Measurements from ENCODE around the gene OGDH. TPM values are rescaled to one million over a fixed set of nuclear protein-coding genes. Genes with fewer than 3 reads are reported as not detected.

Gene OGDH
- total and polyA plus RNA-seq, 2 of the 13 experiments (the other 11 are each of a cell fraction or from before 2014, with no cell fraction given) = 17.4 to 25.4 TPM

GRCh38 chr7:44581879-44582603 lies 24.4 kb upstream of the OGDH start, which contains the start of gene TMED4 (continued):
- TF ChIP-seq, protein P1, sequence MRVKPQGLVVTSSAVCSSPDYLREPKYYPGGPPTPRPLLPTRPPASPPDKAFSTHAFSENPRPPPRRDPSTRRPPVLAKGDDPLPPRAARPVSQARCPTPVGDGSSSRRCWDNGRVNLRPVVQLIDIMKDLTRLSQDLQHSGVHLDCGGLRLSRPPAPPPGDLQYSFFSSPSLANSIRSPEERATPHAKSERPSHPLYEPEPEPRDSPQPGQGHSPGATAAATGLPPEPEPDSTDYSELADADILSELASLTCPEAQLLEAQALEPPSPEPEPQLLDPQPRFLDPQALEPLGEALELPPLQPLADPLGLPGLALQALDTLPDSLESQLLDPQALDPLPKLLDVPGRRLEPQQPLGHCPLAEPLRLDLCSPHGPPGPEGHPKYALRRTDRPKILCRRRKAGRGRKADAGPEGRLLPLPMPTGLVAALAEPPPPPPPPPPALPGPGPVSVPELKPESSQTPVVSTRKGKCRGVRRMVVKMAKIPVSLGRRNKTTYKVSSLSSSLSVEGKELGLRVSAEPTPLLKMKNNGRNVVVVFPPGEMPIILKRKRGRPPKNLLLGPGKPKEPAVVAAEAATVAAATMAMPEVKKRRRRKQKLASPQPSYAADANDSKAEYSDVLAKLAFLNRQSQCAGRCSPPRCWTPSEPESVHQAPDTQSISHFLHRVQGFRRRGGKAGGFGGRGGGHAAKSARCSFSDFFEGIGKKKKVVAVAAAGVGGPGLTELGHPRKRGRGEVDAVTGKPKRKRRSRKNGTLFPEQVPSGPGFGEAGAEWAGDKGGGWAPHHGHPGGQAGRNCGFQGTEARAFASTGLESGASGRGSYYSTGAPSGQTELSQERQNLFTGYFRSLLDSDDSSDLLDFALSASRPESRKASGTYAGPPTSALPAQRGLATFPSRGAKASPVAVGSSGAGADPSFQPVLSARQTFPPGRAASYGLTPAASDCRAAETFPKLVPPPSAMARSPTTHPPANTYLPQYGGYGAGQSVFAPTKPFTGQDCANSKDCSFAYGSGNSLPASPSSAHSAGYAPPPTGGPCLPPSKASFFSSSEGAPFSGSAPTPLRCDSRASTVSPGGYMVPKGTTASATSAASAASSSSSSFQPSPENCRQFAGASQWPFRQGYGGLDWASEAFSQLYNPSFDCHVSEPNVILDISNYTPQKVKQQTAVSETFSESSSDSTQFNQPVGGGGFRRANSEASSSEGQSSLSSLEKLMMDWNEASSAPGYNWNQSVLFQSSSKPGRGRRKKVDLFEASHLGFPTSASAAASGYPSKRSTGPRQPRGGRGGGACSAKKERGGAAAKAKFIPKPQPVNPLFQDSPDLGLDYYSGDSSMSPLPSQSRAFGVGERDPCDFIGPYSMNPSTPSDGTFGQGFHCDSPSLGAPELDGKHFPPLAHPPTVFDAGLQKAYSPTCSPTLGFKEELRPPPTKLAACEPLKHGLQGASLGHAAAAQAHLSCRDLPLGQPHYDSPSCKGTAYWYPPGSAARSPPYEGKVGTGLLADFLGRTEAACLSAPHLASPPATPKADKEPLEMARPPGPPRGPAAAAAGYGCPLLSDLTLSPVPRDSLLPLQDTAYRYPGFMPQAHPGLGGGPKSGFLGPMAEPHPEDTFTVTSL (CRISPR knock-in tag; IDR thresholded peaks at IDR 0.05; ENCODE audit: borderline replicate concordance) = no peak
- TF ChIP-seq KAT8 (CRISPR knock-in tag; IDR thresholded peaks at IDR 0.05) (peak; percentile 61), RXRA (CRISPR knock-in tag; IDR thresholded peaks at IDR 0.05) (peak; percentile 48; the same call in 1 of the 2 replicates), NAIF1 (CRISPR knock-in tag; IDR thresholded peaks at IDR 0.05; ENCODE audit: borderline replicate concordance) (peak; percentile 89), JUN (CRISPR knock-in tag; IDR thresholded peaks at IDR 0.05) (no peak), ZNF747 (CRISPR knock-in tag; IDR thresholded peaks at IDR 0.05; ENCODE audit: borderline replicate concordance) (peak; percentile 68; the same call in 1 of the 2 replicates), ZNF430 (CRISPR knock-in tag; IDR thresholded peaks at IDR 0.05) (no peak), ZNF10 (CRISPR knock-in tag; IDR thresholded peaks at IDR 0.05; ENCODE audit: borderline replicate concordance, low read depth) (peak; percentile 80; the same call in 1 of the 2 replicates), HOXA5 (CRISPR knock-in tag; IDR thresholded peaks at IDR 0.05) (peak; percentile 84), MYC (CRISPR knock-in tag; IDR thresholded peaks at IDR 0.05; ENCODE audit: borderline replicate concordance) (peak; percentile 74), ZFP37 (CRISPR knock-in tag; IDR thresholded peaks at IDR 0.05; ENCODE audit: borderline replicate concordance) (0 out of 2 replicates have a peak, but pooled peaks have one; percentile 57), THAP11 (CRISPR knock-in tag; IDR thresholded peaks at IDR 0.05) (peak; percentile 81), ZC3H13 (CRISPR knock-in tag; IDR thresholded peaks at IDR 0.05) (peak; percentile 79; the same call in 1 of the 2 replicates), ZNF138 (CRISPR knock-in tag; IDR thresholded peaks at IDR 0.05; ENCODE audit: low read depth) (peak; percentile 6; the same call in 1 of the 2 replicates), ZNF720 (CRISPR knock-in tag; IDR thresholded peaks at IDR 0.05) (0 out of 2 replicates have a peak, but pooled peaks have one; percentile 23), ETV6 (CRISPR knock-in tag; conservative IDR thresholded peaks at IDR 0.05) (peak; percentile 61; the same call in 1 of the 2 replicates)
- TF ChIP-seq, protein P2, sequence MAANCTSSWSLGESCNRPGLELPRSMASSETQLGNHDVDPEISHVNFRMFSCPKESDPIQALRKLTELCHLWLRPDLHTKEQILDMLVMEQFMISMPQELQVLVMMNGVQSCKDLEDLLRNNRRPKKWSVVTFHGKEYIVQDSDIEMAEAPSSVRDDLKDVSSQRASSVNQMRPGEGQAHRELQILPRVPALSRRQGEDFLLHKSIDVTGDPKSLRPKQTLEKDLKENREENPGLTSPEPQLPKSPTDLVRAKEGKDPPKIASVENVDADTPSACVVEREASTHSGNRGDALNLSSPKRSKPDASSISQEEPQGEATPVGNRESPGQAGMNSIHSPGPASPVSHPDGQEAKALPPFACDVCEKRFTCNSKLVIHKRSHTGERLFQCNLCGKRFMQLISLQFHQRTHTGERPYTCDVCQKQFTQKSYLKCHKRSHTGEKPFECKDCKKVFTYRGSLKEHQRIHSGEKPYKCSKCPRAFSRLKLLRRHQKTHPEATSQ (CRISPR knock-in tag; IDR thresholded peaks at IDR 0.05; ENCODE audit: borderline replicate concordance) = peak; percentile 73
- TF ChIP-seq, protein P3, sequence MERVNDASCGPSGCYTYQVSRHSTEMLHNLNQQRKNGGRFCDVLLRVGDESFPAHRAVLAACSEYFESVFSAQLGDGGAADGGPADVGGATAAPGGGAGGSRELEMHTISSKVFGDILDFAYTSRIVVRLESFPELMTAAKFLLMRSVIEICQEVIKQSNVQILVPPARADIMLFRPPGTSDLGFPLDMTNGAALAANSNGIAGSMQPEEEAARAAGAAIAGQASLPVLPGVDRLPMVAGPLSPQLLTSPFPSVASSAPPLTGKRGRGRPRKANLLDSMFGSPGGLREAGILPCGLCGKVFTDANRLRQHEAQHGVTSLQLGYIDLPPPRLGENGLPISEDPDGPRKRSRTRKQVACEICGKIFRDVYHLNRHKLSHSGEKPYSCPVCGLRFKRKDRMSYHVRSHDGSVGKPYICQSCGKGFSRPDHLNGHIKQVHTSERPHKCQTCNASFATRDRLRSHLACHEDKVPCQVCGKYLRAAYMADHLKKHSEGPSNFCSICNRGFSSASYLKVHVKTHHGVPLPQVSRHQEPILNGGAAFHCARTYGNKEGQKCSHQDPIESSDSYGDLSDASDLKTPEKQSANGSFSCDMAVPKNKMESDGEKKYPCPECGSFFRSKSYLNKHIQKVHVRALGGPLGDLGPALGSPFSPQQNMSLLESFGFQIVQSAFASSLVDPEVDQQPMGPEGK (CRISPR knock-in tag; IDR thresholded peaks at IDR 0.05) = peak; percentile 68; the same call in 1 of the 2 replicates
- TF ChIP-seq, protein P4, sequence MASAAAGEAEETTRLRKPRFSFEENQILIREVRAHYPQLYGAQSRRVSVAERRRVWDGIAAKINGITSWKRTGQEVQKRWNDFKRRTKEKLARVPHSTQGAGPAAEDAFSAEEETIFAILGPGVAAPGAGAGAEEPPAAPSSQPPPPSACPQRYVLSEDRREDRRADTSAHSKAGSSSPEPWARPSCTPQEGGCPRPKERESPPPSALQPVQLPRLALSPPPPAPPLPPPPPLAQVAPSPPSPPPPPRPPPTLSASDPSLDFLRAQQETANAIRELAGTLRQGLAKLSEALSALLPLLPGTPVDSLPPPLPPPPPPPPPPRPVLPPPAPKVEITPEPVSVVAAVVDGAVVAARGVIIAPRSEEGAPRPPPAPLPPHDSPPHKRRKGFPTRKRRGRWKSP (CRISPR knock-in tag; IDR thresholded peaks at IDR 0.05) = peak; percentile 97
